ENCODE measurements around the gene ZDHHC11B.

ZDHHC11B gene

GRCh38 chr5:663436-664342 lies 120.8 kb downstream of the ZDHHC11B start:
- TF ChIP-seq FOXK2 (IDR thresholded peaks at IDR 0.05) (no peak), SUZ12 (IDR thresholded peaks at IDR 0.05) (no peak), ARNT (IDR thresholded peaks at IDR 0.05) (no peak), LEF1 (IDR thresholded peaks at IDR 0.05; ENCODE audit: borderline replicate concordance) (no peak), BHLHE40 (IDR thresholded peaks at IDR 0.05; ENCODE audit: borderline replicate concordance) (no peak), L3MBTL2 (conservative IDR thresholded peaks at IDR 0.05) (no peak), PKNOX1 (IDR thresholded peaks at IDR 0.05) (no peak), NFRKB (IDR thresholded peaks at IDR 0.05) (no peak), FOXA1 (IDR thresholded peaks at IDR 0.05) (no peak), CTBP1 (IDR thresholded peaks at IDR 0.05; ENCODE audit: borderline replicate concordance) (no peak), FOXM1 (IDR thresholded peaks at IDR 0.05; ENCODE audit: borderline replicate concordance) (no peak)
- DNase-seq (ENCODE audit: extremely low spot score): no peak
- CTCF ChIA-PET: no interaction called here
- POLR2A ChIA-PET: no interaction called here

- DNase-seq (ENCODE audit: extremely low spot score): no peak
- TF ChIP-seq SUZ12 (IDR thresholded peaks at IDR 0.05): no peak
- no peak for TF ChIP-seq TARDBP (IDR thresholded peaks at IDR 0.05)
- no peak for TF ChIP-seq SP1 (IDR thresholded peaks at IDR 0.05)
- TF ChIP-seq L3MBTL2 (conservative IDR thresholded peaks at IDR 0.05): no peak
- no peak for TF ChIP-seq FOXA1 (IDR thresholded peaks at IDR 0.05)
- ChIA-PET CTCF (no interaction called here), POLR2A (no interaction called here)
Measured at GRCh38 chr5:662751-663435, 121.6 kb downstream of the ZDHHC11B start.

GRCh38 chr5:661891-662750 lies 122.4 kb downstream of the ZDHHC11B start:
- ChIA-PET POLR2A (no interaction called here), CTCF (no interaction called here)
- no peak for DNase-seq (ENCODE audit: extremely low spot score)
- TF ChIP-seq ELF4 (IDR thresholded peaks at IDR 0.05): no peak
- no peak for TF ChIP-seq FOXA1 (IDR thresholded peaks at IDR 0.05)
- TF ChIP-seq TARDBP (IDR thresholded peaks at IDR 0.05): no peak
- no peak for TF ChIP-seq CTBP1 (IDR thresholded peaks at IDR 0.05; ENCODE audit: borderline replicate concordance)
- TF ChIP-seq ARNT (IDR thresholded peaks at IDR 0.05): no peak
- TF ChIP-seq SUZ12 (IDR thresholded peaks at IDR 0.05): no peak
- TF ChIP-seq HDGF (IDR thresholded peaks at IDR 0.05; ENCODE audit: borderline replicate concordance): no peak
- TF ChIP-seq FOXM1 (IDR thresholded peaks at IDR 0.05; ENCODE audit: borderline replicate concordance): no peak

- POLR2A ChIA-PET: interaction anchor here (1.0 kb wide), 1 partner anchor 48 kb away, joined by 3 read pairs; no protein-coding TSS in a partner anchor
- TF ChIP-seq TARDBP (IDR thresholded peaks at IDR 0.05) (no peak), FOXK2 (IDR thresholded peaks at IDR 0.05) (no peak), SP1 (IDR thresholded peaks at IDR 0.05) (no peak), HDGF (IDR thresholded peaks at IDR 0.05; ENCODE audit: borderline replicate concordance) (no peak), SUZ12 (IDR thresholded peaks at IDR 0.05) (no peak), LEF1 (IDR thresholded peaks at IDR 0.05; ENCODE audit: borderline replicate concordance) (no peak), FOXA1 (IDR thresholded peaks at IDR 0.05) (no peak), L3MBTL2 (conservative IDR thresholded peaks at IDR 0.05) (no peak), FOXM1 (IDR thresholded peaks at IDR 0.05; ENCODE audit: borderline replicate concordance) (no peak), ARNT (IDR thresholded peaks at IDR 0.05) (no peak), NFRKB (IDR thresholded peaks at IDR 0.05) (no peak), CTBP1 (IDR thresholded peaks at IDR 0.05; ENCODE audit: borderline replicate concordance) (no peak), ZNF384 (IDR thresholded peaks at IDR 0.05) (no peak), PKNOX1 (IDR thresholded peaks at IDR 0.05) (no peak), BHLHE40 (IDR thresholded peaks at IDR 0.05; ENCODE audit: borderline replicate concordance) (no peak), ELF4 (IDR thresholded peaks at IDR 0.05) (no peak)
- CTCF ChIA-PET: no interaction called here
- no peak for DNase-seq (ENCODE audit: extremely low spot score)
Measured at GRCh38 chr5:660491-661030, 124.0 kb downstream of the ZDHHC11B start.

Data from HEK293T (cell line).